ENCODE measurements around the gene FDX2.

Gene FDX2

DNA sequence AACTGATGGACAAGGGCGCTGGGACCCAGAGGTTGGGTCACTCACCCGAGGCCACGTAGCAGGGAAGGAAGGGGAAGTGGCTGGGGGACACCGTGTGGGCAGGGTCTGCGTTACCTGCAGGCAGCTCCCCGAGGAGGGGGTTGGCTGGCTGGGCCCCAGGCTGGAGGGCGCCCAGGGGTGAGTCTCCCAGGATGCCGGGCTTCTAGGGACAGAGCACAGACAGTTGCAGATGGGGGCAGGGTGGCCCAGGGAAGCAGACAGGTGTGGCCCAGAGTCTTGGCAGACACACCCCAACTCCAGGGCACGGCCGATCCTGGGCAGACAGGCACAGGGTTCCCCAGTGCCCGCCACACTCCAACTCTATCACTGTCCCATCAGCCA, 5.6 kb upstream of the FDX2 start:
- no peaks in the 10 kb centered on the region for H3K9me3 Mint-ChIP-seq
- H3K27me3 Mint-ChIP-seq = no peaks in the 10 kb centered on the region
- H3K36me3 Mint-ChIP-seq (ENCODE audit: low read depth) = peaks cover 26% of the 10 kb centered on the region
- no peak overlapping the region for H3K27ac Mint-ChIP-seq
- no peaks in the 10 kb centered on the region for H3K4me1 Mint-ChIP-seq
- no peak overlapping the region for H3K4me3 Mint-ChIP-seq
- ATAC-seq (no peak), DNase-seq (no peak)

DNA sequence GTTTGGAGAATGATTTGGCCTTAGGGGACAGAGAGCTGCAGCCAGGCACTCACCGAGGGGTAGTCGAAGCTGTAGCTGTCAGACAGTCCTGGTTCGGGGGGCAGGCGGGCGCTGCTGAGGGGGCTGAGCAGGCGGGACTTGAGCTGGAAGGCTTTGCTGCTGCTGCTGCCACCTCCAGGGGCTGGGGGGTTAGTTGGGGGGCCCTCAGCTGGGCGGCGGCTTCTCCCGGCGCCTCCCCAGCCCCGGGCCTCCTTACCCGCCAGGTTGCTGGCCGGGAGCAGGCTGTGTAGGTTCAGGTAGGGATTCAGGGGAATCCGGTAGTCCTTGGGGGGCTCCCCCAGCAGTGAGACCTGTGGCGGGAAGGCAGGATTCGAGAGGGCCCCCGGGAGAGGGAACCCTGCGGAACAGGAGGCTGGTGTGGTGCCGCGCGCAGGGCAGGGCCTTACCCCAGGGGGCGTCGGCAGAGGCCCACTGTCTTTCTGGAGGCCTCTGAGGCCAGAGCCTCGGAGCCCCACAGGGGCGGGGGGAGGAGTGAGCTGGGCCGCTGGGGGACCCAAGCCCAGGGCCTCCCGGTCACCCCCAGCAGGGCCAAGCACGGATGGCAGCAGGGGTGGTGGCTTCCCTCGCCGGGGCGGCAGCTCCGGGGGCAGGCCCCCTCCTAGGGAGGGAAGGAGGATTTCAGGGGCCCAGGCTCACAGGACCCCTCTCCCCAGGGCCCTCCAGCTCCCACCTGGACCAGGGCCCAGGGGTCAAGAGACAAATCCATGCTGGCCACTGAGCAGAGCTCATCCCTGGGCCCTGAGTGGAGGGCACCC, 5.0 kb upstream of the FDX2 start:
- DNase-seq (no peak), ATAC-seq (no peak)
- H3K4me1 Mint-ChIP-seq = peaks cover 6% of the 10 kb centered on the region
- H3K4me3 Mint-ChIP-seq = no peak overlapping the region
- no peaks in the 10 kb centered on the region for H3K9me3 Mint-ChIP-seq
- H3K27ac Mint-ChIP-seq = no peak overlapping the region
- no peaks in the 10 kb centered on the region for H3K27me3 Mint-ChIP-seq
- peaks cover 31% of the 10 kb centered on the region for H3K36me3 Mint-ChIP-seq (ENCODE audit: low read depth)

DNA sequence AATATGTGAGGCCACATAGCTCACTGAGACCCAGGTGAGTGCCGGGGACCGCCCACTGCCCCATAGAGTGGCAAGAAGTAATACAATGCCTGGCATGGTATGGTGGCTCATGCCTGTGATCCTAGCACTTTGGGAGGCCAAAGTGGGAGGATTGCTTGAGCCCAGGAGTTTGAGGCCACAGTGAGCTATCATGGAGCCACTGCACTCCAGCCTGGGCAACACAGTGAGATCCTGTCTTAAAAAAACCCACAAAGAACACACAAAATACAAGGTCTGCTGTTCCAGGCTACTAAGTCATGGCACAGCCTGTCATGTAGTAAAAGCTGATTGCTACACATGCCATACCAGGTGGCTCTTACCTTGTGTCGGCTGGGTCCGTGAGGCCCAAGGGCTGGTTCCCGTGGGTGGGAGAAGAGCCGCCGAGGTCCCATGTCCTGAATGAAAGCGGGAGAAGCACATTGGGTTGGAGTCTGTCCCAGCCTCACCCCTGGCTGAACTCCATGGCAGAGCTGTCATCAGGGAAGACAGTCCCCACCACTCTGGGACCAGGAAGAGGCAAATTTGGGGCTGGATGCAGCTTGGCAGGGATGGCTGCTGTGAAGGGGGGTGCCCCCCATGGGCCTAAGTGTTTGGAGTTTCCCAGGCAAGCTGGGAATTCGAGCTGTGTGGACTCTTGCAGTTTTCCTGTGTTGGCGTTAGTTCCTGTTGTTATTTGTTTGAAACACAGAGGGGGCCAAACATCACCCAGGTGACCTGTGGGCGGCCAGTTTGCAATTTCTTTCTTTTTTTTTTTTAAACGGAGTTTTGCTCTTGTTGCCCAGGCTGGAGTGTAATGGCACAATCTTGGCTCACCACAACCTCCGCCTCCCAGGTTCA, 3.2 kb upstream of the FDX2 start:
- ATAC-seq = no peak
- no peak overlapping the region for H3K27ac Mint-ChIP-seq

DNA sequence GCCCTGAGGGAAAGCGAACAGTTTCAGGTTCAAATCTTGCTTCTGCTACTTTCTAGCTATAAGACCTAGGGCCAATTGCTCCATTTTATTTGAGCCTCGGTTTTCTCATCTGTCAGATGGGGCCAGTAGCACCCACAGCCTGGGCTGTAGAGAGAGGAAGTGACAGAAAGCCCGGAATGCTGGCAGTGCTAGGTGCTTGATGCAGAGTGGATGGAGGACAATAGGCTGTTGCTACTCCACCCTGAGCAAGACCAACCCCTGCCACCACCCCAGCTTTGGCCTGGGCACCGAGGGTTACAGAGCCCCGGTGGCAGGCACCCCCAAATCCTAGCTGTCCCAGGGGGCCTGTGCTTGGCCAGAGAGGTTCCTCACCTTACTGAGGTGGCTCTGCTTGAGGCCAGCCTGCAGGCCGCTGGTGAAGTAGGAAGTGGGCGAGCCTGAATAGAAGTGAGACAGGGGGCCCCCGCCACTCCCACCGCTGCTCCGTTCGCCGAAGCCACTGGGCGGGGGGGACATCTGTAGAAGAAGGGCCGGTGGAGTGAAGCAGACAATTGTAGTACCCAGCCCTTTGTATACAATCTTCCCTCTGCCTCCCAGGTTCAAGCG, 2.1 kb upstream of the FDX2 start:
- H3K27me3 Mint-ChIP-seq = no peaks in the 10 kb centered on the region
- no peak overlapping the region for H3K4me3 Mint-ChIP-seq
- no peak overlapping the region for H3K27ac Mint-ChIP-seq
- ATAC-seq (no peak), DNase-seq (no peak)
- H3K9me3 Mint-ChIP-seq = no peaks in the 10 kb centered on the region
- peaks cover 17% of the 10 kb centered on the region for H3K4me1 Mint-ChIP-seq
- peaks cover 23% of the 10 kb centered on the region for H3K36me3 Mint-ChIP-seq (ENCODE audit: low read depth)

More for the DNA sequence above, 3.2 kb upstream of the FDX2 start:
- Mint-ChIP-seq H3K4me1 (peaks cover 17% of the 10 kb centered on the region), H3K27me3 (no peaks in the 10 kb centered on the region), H3K4me3 (no peak overlapping the region), H3K36me3 (ENCODE audit: low read depth) (peaks cover 26% of the 10 kb centered on the region), H3K9me3 (no peaks in the 10 kb centered on the region)
- no peak for DNase-seq

DNA sequence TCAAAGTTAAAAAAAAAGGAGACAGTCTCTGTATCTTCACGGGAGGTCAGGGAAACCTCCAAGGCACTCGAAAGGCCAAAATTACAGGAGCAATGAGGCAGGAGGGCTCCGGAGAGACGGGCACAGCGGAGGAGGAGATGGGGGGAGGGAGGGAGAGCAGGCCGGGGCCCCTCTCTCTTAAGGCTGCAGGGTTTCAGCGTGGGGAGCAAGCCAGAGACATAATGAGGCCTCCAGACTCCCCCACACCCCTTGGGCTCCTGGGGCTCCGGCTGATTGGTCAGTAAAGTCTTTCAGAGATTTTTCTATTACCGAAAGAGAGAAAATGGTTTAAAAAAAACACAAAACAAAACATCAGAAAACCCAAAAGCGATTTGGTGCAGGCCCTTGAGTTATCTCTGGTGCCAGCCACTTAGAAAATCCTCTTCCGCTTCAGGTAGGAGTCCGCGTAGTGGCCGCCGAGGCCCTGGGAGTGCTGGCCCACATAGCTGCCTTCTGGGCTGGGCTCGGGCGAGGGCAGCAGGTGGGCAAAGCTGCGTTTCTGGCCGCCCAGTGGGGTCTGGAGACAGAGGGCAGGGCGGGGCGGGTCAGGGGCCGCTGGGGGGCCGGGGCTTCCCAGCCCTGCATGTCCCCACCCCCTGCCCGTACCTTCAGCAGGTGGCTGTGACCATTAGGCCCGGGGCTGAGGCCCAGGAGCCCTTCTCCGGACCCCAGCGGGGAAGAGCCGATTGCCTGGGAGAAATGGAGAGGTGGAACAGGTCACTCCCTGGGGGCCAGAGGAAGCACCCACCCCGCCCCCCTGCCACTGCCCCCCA, 1.4 kb upstream of the FDX2 start:
- Mint-ChIP-seq H3K9me3 (no peaks in the 10 kb centered on the region), H3K4me1 (peaks cover 17% of the 10 kb centered on the region), H3K27me3 (no peaks in the 10 kb centered on the region), H3K36me3 (ENCODE audit: low read depth) (peaks cover 23% of the 10 kb centered on the region), H3K27ac (peak overlapping the region; percentile 20), H3K4me3 (no peak overlapping the region)
- DNase-seq (no peak), ATAC-seq (no peak)

DNA sequence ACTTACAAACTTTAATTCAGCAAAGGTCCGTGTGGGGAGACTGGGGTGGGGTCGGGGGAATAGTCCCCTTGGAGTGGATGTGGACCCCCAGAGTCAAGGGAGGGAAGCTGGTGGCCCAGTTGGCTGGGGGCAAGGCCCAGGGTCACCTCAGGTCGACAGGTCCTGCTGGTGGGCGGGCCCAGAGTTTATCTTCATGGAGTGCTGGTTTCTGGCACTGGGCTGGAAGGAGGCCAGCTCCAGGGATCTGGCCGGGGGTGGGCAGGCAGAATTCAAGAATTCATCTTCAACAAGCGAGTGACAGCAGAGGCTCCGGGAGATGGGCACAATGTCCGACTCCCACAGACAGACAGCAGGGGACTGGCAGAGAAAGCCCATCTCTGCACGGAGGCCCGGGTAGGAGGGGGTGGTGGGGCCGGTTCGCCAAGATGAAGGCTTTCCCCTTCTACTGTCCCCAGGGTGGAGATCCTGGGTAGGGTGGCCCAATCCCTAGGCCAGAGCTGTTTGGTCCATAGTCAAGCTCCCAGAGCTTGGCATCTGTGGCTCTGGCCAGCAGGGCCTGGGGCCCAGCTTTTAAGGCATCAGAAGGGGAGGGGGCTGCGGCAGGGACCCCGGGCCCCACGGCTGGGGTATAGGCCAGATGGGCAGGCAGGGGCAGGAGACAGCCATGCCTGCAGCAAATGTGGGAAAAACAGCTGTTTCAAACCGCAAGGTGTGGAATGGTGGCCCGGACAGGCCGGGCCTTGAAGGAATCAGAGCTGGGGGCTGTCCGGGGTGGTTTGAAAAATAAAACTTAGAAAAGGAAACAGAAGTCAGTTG, 622 bp upstream of the FDX2 start:
- Mint-ChIP-seq H3K4me1 (peaks cover 17% of the 10 kb centered on the region), H3K27ac (peak overlapping the region; percentile 24), H3K9me3 (no peaks in the 10 kb centered on the region), H3K27me3 (no peaks in the 10 kb centered on the region), H3K36me3 (ENCODE audit: low read depth) (peaks cover 17% of the 10 kb centered on the region), H3K4me3 (peak overlapping the region; percentile 93)
- ATAC-seq (peak; percentile 5), DNase-seq (no peak)

GRCh38 chr19:10309423-10309822, 6.4 kb downstream of the FDX2 start, which contains the start of gene ZGLP1:
ZGLP1 (minus strand) TSS chr19:10309815.
- Mint-ChIP-seq H3K4me1 (peaks cover 9% of the 10 kb centered on the region), H3K36me3 (ENCODE audit: low read depth) (peaks cover 2% of the 10 kb centered on the region), H3K9me3 (no peaks in the 10 kb centered on the region), H3K4me3 (no peak within 1 kb of the TSS), H3K27ac (no peak within 1 kb of the TSS), H3K27me3 (no peaks in the 10 kb centered on the region)
- no peak for DNase-seq
- ATAC-seq = no peak

DNA sequence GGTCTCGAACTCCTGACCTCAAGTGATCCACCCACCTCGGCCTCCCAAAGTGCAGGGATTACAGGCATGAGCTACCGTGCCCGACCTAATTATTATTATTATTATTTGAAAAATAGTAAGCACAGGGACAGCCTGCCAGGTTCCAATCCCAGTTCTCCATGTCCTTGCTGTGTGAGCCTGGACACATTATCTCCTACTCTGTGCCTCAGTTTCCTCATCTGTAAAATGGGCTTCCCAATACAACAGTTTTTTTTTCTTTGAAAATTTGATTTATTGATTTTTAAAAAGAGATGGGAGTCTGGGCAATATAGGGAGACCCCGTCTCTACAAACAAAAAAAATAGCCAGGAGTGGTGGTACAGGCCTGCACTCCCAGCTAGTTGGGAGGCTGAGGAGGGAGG, 9.5 kb downstream of the FDX2 start:
- no peak overlapping the region for H3K27ac Mint-ChIP-seq
- peaks cover 4% of the 10 kb centered on the region for H3K27me3 Mint-ChIP-seq

DNA sequence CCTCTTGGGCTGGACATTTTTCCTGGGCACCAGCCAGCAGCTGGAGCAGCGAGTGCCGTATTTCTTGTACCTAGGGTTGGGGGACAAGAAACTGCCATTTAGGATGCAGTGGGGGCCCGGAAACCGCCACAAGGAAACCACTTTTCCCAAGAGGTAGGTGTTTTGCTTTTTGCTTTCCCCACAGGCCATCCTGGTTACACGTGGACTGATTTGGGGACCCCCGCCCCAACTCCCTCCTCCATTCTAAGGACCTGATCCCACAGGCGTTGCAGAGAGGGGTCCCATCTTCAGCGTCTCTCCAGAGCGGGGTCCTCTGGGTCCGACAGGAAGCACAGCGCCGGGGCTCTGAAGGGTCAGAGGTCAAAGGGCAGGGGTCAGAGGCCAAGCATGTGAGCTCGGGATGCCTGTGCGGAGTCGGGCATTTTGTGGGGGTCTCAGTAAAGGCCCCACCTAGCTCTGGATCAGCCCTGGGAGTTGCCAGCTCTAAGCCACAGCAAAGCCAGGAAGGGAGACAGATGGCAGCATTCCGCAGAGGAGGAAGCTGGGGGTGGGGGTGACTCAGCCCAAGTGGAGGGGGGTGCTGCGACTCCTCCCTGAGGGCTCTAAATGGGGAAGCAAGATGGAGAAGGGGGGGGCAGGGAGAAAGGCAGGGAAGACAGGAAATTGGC, 10.5 kb downstream of the FDX2 start:
- Mint-ChIP-seq H3K4me1 (peaks cover 15% of the 10 kb centered on the region), H3K4me3 (no peak overlapping the region), H3K36me3 (ENCODE audit: low read depth) (peaks cover 2% of the 10 kb centered on the region), H3K9me3 (no peaks in the 10 kb centered on the region), H3K27me3 (peaks cover 5% of the 10 kb centered on the region), H3K27ac (no peak overlapping the region)
- DNase-seq (no peak), ATAC-seq (no peak)

More for the DNA sequence above, 9.5 kb downstream of the FDX2 start:
- H3K4me3 Mint-ChIP-seq = no peak overlapping the region
- peaks cover 2% of the 10 kb centered on the region for H3K36me3 Mint-ChIP-seq (ENCODE audit: low read depth)
- DNase-seq (no peak), ATAC-seq (no peak)
- peaks cover 14% of the 10 kb centered on the region for H3K4me1 Mint-ChIP-seq
- H3K9me3 Mint-ChIP-seq = no peaks in the 10 kb centered on the region

DNA sequence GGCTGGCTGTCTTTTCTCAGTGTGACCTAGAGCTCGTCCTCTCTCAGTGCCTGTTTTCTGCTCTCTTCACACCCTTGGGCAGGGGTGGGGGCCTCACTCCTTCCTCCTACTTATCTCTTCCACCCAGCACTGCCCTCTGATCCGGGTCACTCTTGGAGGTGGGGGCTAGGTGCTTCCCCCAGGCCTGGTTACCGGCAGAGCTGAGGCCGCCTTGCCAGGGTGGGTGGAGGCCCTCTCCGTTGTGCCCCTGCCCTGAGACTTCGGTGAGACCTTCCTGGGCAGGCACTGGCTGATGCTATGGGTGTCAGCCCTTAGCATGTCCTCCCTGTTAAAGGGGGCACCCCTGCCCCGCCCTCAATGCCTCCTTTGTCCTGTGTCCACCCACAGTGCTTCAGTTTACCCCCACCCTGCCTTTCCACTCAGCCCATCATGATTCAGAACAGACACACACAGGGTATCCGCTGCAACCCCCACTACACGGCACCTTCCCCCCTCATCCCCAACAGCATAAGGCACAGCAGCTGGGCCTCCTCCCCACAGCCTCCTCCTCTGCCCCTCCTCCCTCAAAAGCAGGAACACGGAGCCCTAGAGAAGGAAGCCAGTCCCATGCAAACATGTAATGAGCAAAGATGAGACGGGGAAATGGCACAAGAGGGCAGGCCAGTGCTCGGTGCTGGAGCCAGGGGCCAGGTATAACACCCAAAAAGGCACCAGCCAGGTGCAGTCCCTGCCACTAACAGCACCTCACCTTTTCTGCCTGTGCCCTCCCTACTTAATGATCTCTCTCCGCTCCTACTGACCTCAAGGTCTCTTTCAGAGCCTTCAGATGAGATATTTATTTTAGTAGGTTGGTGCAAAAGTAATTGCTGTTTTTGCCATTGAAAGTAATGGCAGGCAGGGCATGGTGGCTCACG, 16.0 kb downstream of the FDX2 start:
- H3K4me1 Mint-ChIP-seq = peaks cover 17% of the 10 kb centered on the region
- DNase-seq = no peak
- H3K36me3 Mint-ChIP-seq (ENCODE audit: low read depth) = peaks cover 2% of the 10 kb centered on the region
- ATAC-seq = no peak
- peaks cover 19% of the 10 kb centered on the region for H3K27me3 Mint-ChIP-seq
- no peak overlapping the region for H3K27ac Mint-ChIP-seq
- no peak overlapping the region for H3K4me3 Mint-ChIP-seq
- no peaks in the 10 kb centered on the region for H3K9me3 Mint-ChIP-seq

GRCh38 chr19:10295847-10296591, 19.8 kb downstream of the FDX2 start:
- no peak for ATAC-seq
- no peaks in the 10 kb centered on the region for H3K9me3 Mint-ChIP-seq
- DNase-seq = no peak
- peaks cover 32% of the 10 kb centered on the region for H3K4me1 Mint-ChIP-seq
- H3K4me3 Mint-ChIP-seq = peak overlapping the region; percentile 69
- no peak overlapping the region for H3K27ac Mint-ChIP-seq
- no peaks in the 10 kb centered on the region for H3K36me3 Mint-ChIP-seq (ENCODE audit: low read depth)
- peaks cover 49% of the 10 kb centered on the region for H3K27me3 Mint-ChIP-seq

Data from activated naive CD8-positive, alpha-beta T cell treated with anti-CD3 and anti-CD28 coated beads, Interleukin-2, amount 50 U/mL, for 24 hours (primary cell).